Measurements from ENCODE around the gene RBBP6.

- no peak for TF ChIP-seq POLR2A (IDR thresholded peaks at IDR 0.05)
- TF ChIP-seq, protein P1, sequence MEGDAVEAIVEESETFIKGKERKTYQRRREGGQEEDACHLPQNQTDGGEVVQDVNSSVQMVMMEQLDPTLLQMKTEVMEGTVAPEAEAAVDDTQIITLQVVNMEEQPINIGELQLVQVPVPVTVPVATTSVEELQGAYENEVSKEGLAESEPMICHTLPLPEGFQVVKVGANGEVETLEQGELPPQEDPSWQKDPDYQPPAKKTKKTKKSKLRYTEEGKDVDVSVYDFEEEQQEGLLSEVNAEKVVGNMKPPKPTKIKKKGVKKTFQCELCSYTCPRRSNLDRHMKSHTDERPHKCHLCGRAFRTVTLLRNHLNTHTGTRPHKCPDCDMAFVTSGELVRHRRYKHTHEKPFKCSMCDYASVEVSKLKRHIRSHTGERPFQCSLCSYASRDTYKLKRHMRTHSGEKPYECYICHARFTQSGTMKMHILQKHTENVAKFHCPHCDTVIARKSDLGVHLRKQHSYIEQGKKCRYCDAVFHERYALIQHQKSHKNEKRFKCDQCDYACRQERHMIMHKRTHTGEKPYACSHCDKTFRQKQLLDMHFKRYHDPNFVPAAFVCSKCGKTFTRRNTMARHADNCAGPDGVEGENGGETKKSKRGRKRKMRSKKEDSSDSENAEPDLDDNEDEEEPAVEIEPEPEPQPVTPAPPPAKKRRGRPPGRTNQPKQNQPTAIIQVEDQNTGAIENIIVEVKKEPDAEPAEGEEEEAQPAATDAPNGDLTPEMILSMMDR (IDR thresholded peaks at IDR 0.05), result no peak
Observed at GRCh38 chr16:24589997-24590396, 50.6 kb downstream of the RBBP6 start.

Data from lower leg skin (tissue), 3 donors.